Fibroblast of the aortic adventitia (primary cell): ENCODE measurements around the gene DMXL2. TPM values are rescaled to one million over a fixed set of nuclear protein-coding genes. Genes with fewer than 3 reads are reported as not detected.
A peak's percentile ranks its signal among the peaks of the same experiment; 100 is the strongest.

Experiments used
- DNase-seq: peaks from one replicate; pipeline ENCODE4 v3.0.0-alpha.2; 2010; ENCODE audit warnings: low read depth
- H3K4me3 ChIP-seq: 2 replicates; pipeline ENCODE4 v1.5.1; 2011; ENCODE audit warnings: low read depth, mild to moderate bottlenecking, control low read depth, low read length, moderate library complexity
- CTCF ChIP-seq: IDR thresholded peaks from 2 replicates; pipeline ENCODE4 v1.5.1; 2011; ENCODE audit warnings: mild to moderate bottlenecking, low read length, control low read depth, inconsistent platforms; ENCODE audit not compliant: insufficient read depth
- total RNA-seq: library from RNA; depleted of rRNA; stranded (reverse); fragments of >200 nt; gene quantifications from 2 replicates; pipeline ENCODE4 v1.2.3, GENCODE V29; 2012; ENCODE audit warnings: low replicate concordance

DMXL2 gene
- total RNA-seq, 1 donor = 29.5 TPM

DNA sequence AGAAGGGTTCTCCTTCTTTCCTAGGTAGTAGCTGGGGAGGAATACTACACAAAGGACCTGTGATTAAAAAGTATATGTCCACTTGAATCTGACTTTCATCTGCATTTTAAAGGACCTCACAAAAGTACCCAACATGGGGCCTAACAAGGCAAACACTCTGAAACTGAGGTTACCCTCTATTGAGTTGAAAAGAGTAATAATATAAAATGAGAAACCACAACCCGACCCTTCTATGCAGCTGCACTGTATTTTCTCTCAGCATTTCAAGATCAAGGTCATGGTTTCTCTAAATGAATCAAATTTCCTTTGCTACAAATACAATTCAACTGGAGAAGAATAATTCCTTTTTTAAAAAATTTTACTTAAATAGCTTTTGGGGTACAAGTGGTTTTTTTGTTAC, 106.3 kb downstream of the DMXL2 start:
- DNase-seq = no peak
- TF ChIP-seq CTCF = no peak
- no peak overlapping the region for H3K4me3 ChIP-seq

DNA sequence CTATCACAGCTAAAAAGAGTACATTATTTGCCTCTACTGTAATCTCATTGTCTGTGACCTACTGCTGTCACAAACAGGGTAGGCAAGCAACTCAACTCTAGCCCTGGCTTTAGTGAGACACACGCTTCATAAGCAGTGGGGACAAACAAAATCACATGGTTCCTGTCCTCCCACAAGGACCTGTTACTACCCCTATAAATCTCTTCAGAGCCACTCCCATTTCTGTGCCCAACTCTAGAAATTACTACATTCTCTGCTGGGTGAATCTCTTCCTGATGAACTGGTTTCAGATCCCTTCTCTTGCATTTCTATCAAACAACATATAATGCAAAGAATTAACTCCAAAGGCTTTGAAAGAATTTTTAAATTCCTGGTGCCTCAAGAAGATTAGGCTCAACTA, 117.3 kb downstream of the DMXL2 start:
- no peak for DNase-seq
- no peak for TF ChIP-seq CTCF
- no peak overlapping the region for H3K4me3 ChIP-seq

DNA sequence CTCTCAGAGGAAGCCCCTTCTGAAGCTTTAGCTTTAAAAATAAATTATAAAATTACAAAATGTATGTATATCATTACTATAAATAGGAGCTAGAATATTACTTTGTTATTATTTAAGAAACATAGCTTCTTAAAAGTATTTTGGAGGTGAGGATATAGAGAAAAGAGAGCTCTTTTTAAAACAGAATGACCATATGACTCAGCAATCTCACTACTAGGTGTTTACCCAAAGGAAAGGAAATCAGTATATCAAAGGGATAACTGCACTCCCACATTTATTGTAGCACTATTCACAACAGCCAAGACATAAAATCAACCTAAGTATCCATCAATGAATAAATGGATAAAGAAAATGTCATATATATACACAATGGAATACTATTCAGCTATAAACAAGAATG, 119.6 kb downstream of the DMXL2 start:
- no peak overlapping the region for H3K4me3 ChIP-seq
- no peak for TF ChIP-seq CTCF
- DNase-seq = no peak

- peak; percentile 48 for DNase-seq
- peak; percentile 66 for TF ChIP-seq CTCF
Observed at GRCh38 chr15:51499379-51499976, 123.1 kb downstream of the DMXL2 start.

DNA sequence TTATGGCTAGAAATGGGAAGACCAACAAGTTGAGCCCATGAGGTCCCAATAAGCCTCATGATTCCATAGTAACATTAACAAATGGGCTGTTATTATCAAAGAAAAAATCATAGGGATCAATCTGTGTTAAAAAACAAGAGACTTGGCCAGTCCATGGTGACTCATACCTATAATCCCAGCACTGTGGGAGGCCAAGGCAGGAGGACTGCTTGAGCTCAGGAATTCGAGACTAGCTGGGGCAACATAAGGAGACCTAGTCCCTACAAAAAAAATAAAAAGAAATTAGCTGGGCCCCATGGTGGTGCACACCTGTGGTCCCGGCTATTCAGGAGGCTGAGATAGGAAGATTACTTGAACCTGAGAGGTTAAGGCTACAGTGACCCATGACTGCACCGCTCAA, 124.8 kb downstream of the DMXL2 start:
- no peak for DNase-seq
- H3K4me3 ChIP-seq = no peak overlapping the region
- TF ChIP-seq CTCF = no peak

More at GRCh38 chr15:51499379-51499976, 123.1 kb downstream of the DMXL2 start:
- no peak overlapping the region for H3K4me3 ChIP-seq

- no peak for DNase-seq
- no peak for TF ChIP-seq CTCF
- no peak overlapping the region for H3K4me3 ChIP-seq
Observed at GRCh38 chr15:51496246-51496645, 126.3 kb downstream of the DMXL2 start.
